GM12892 (cell line): ENCODE measurements around the gene WFS1.

ENCODE experiments used
- DNase-seq: peaks from one replicate; pipeline ENCODE4 v3.0.0; 2011; ENCODE audit not compliant: insufficient read length
- FAIRE-seq: peaks from 2 replicates; lab custom pipeline; 2011; peaks lifted over from hg19 to GRCh38; lab: Jason Lieb, UNC
- POLR2A ChIP-seq: IDR thresholded peaks from 2 replicates; pipeline ENCODE4 v1.6.1; 2011; ENCODE audit warnings: low read depth, low read length, control low read depth
- POLR2AphosphoS5 ChIP-seq: IDR thresholded peaks from 2 replicates; pipeline ENCODE4 v1.6.1; 2011; ENCODE audit warnings: low read depth, low read length, control low read depth
- TAF1 ChIP-seq: IDR thresholded peaks from 2 replicates; pipeline ENCODE4 v1.6.1; 2011; ENCODE audit warnings: low read depth, mild to moderate bottlenecking, control low read depth, low read length, borderline replicate concordance

The WFS1 gene

DNA sequence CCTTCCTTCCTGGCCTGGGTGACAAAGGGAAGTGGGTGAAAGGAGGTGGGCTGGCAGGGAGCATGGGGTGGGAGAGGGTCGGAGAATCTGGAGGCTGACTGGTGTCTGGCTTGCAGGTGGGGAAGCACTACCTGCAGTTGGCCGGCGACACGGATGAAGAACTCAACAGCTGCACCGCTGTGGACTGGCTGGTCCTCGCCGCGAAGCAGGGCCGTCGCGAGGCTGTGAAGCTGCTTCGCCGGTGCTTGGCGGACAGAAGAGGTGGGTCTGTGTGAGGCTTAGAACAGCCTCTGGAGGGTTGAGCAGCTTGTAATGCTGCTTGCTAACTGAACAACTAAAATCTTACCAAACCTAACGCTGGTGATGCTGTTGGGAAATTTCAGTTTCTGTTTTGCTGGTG, 19.2 kb downstream of the WFS1 start:
- TF ChIP-seq POLR2A (no peak), POLR2AphosphoS5 (no peak), TAF1 (no peak)
- FAIRE-seq (no peak), DNase-seq (no peak)

- TF ChIP-seq POLR2AphosphoS5 (no peak), POLR2A (no peak), TAF1 (no peak)
- DNase-seq (no peak), FAIRE-seq (no peak)
These were observed 20.6 kb downstream of the WFS1 start for GRCh38 chr4:6290256-6290655.

DNA sequence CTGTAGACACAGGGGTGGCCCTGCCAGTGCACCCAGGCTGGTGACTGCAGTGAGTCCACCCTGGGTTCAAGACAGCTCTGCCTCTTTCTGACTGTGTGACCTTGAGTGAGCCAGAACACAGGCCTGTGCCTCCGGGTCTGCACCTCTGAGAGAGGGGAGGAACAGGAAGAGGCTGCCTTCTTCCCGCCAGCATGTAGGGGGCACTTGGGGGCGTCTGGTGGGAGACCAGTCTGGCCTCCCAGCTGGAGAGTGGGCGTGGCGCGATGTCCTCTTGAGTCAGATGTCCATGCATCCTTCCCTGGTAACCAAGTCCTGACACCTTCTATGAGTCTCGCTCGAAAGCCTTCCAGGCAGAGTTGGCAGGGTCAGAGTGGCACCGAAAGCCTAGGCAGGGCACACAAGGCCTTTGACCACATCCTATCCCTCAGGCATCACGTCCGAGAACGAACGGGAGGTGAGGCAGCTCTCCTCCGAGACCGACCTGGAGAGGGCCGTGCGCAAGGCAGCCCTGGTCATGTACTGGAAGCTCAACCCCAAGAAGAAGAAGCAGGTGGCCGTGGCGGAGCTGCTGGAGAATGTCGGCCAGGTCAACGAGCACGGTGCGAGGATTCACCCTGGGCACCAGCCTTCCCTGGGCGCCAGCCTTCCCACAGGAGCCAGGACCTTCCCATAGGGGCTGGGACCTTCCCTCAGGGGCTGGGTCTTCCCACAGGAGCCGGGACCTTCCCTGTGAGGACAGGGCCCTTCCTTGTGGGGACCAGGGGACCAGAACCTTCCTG, 21.3 kb downstream of the WFS1 start:
- FAIRE-seq (no peak), DNase-seq (no peak)
- TF ChIP-seq POLR2A (no peak), TAF1 (no peak), POLR2AphosphoS5 (no peak)

- TF ChIP-seq TAF1 (no peak), POLR2AphosphoS5 (no peak), POLR2A (no peak)
- FAIRE-seq, result no peak
- DNase-seq, result no peak
These were observed 22.2 kb downstream of the WFS1 start for GRCh38 chr4:6291784-6292297.

- DNase-seq (no peak), FAIRE-seq (no peak)
- TF ChIP-seq POLR2A, result no peak
- no peak for TF ChIP-seq TAF1
- TF ChIP-seq POLR2AphosphoS5, result no peak
These were observed 22.9 kb downstream of the WFS1 start for GRCh38 chr4:6292376-6293096.

DNA sequence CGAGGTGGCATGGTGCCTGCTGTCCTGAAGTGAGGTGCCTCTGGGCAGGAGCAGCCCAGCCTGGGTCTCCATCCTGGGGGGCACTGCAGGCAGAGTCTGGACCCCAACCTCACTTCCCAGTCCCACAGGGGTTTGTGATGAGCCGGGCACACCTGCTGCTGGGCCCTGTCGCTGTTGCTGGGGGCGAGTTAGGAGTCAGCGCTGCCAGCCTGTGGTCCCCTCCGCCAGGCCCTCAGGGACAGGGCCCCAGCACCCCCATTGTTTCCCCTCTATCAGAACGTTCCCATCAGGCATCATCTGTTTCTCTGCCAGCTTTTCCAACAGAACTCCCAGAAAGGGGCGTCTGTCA, 23.4 kb downstream of the WFS1 start:
- DNase-seq, result no peak
- FAIRE-seq, result no peak
- TF ChIP-seq TAF1, result no peak
- no peak for TF ChIP-seq POLR2AphosphoS5
- no peak for TF ChIP-seq POLR2A

DNA sequence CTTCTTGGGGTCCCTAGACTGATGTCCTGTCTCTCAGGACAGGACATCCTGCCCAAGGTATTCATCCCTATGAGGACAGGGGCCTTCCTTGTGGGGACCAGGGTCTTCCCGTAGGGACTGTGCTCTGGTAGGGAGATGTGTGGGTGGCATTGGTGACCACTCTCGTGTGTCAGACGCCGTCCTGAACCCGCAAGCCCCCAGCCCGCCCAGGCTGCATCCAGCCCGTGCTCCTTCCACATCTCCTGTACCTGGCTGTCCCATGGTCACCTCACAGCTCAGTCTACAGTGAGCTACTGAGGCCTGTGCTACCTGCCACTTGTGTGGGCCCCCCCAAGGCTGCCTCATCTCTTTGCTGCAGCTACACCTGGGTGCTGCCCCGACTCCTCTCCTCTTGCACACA, 24.0 kb downstream of the WFS1 start:
- TF ChIP-seq POLR2AphosphoS5 (no peak), POLR2A (no peak), TAF1 (no peak)
- DNase-seq, result no peak
- no peak for FAIRE-seq

DNA sequence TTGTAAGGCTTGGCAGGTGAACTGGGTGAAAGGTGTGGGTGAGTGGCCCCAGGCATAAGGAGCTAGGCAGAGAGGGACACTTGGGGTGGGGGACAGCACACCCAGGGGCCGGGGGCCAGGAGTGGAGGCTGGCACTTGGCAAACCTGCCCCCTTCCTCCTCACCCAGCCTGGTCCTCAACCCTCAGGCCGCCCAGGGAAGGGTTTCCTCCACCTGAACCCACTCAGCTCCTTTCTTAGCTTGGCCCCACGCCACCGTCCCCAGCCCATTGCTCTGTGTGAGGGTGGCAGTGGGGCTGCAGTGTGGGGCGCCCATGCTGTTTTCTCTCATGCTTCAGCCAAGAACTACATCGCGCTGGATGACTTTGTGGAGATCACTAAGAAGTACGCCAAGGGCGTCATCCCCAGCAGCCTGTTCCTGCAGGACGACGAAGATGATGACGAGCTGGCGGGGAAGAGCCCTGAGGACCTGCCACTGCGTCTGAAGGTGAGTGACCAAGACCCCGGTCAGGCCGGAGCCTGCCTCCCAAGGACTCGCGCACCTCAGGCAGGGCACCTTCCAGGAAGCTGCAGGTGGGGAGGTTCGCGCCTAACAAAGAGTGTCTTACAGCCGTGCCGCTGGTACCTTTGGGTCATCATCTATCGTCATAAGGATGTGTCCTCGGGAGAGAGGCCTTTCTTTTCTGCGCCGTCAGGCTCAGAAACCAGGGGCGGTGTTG, 25.2 kb downstream of the WFS1 start:
- DNase-seq, result no peak
- no peak for TF ChIP-seq POLR2AphosphoS5
- no peak for TF ChIP-seq TAF1
- TF ChIP-seq POLR2A, result no peak
- no peak for FAIRE-seq

GRCh38 chr4:6295495-6295894, 25.8 kb downstream of the WFS1 start:
- DNase-seq, result no peak
- no peak for TF ChIP-seq TAF1
- no peak for TF ChIP-seq POLR2AphosphoS5
- TF ChIP-seq POLR2A, result no peak
- no peak for FAIRE-seq

GRCh38 chr4:6296026-6296425, 26.4 kb downstream of the WFS1 start:
- DNase-seq, result no peak
- TF ChIP-seq POLR2AphosphoS5 (no peak), POLR2A (no peak), TAF1 (no peak)
- FAIRE-seq, result no peak

DNA sequence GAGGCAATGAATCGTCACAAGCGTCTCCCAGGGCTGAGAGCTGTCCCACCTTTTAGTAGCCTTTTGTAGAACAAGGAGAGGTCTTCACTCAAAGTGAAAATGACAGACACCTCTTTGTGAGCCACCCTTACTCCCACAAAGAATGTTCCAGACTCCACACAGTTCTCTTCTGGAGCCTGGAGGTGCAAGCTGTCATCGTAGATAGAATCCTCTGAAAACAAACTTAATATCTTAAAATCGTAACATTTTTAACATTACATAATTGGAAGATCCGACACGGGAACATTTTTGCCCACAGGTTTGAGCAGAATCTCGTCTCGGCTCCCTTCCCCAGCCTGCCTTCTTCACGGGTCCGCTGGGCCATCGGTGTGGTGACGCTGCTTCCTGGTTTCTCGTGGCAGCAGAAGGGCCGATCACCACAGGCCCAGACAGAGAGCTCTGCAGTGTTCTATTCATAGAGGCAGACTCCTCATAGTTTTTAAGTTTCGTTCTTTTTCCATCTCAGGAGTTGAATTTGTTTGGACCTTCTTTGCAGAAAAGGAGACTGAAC, 27.7 kb downstream of the WFS1 start:
- TF ChIP-seq POLR2A, result no peak
- no peak for TF ChIP-seq POLR2AphosphoS5
- no peak for TF ChIP-seq TAF1
- FAIRE-seq (no peak), DNase-seq (no peak)
